A673 (cell line): ENCODE results near the gene CAPN11. TPM values are rescaled to one million over a fixed set of nuclear protein-coding genes. Genes with fewer than 3 reads are reported as not detected.

Experiments used
- BruUV-seq: library from RNA; stranded (reverse); fragments of 400-500 nt; replicated peaks from 2 replicates; lab custom pipeline; 2021; lab: Mats Ljungman, UMichigan
- CTCF ChIA-PET: fragments of 300-600 bp; sonication (Branson Sonifier 250); formaldehyde crosslinking; loops from one replicate; lab custom pipeline; 2022; ENCODE audit warnings: antibody characterized with exemption; lab: Charles Lee
- POLR2A ChIA-PET: fragments of 300-600 bp; sonication (Branson Sonifier 250); formaldehyde crosslinking; loops from one replicate; lab custom pipeline; 2022; ENCODE audit warnings: antibody characterized with exemption; ENCODE audit not compliant: low non-redundant PET; lab: Charles Lee
- DNase-seq: peaks from one replicate; pipeline ENCODE4 v3.0.0-alpha.2; 2015; ENCODE audit warnings: low spot score
- H3K27ac ChIP-seq: fragments of 200-600 bp; sonication (generic); 2 replicates; pipeline ENCODE4 v1.5.1; 2016; ENCODE audit warnings: mixed run types, low read depth, mild to moderate bottlenecking, mixed read lengths, antibody characterized with exemption, low read length; ENCODE audit not compliant: poor library complexity, severe bottlenecking
- H3K27me3 ChIP-seq: fragments of 200-600 bp; sonication (generic); replicated peaks from 2 replicates; pipeline ENCODE4 v1.6.1; 2017; ENCODE audit warnings: mixed run types, low read depth, mild to moderate bottlenecking, mixed read lengths, antibody characterized with exemption, low read length; ENCODE audit not compliant: insufficient read depth, poor library complexity
- H3K36me3 ChIP-seq: fragments of 200-600 bp; sonication (generic); 2 replicates; pipeline ENCODE4 v1.6.1; 2016; ENCODE audit warnings: mixed run types, mild to moderate bottlenecking, mixed read lengths, antibody characterized with exemption, low read length; ENCODE audit not compliant: insufficient read depth, poor library complexity, severe bottlenecking
- H3K4me1 ChIP-seq: fragments of 200-600 bp; sonication (generic); 2 replicates; pipeline ENCODE4 v1.6.1; 2017; ENCODE audit warnings: mixed run types, mild to moderate bottlenecking, mixed read lengths, antibody characterized with exemption, low read length; ENCODE audit not compliant: insufficient read depth, poor library complexity, severe bottlenecking
- H3K4me3 ChIP-seq: fragments of 200-600 bp; sonication (generic); 2 replicates; pipeline ENCODE4 v1.5.1; 2016; ENCODE audit warnings: low read depth, mixed run types, mild to moderate bottlenecking, mixed read lengths, low read length; ENCODE audit not compliant: poor library complexity, severe bottlenecking
- H3K9me3 ChIP-seq: fragments of 200-600 bp; sonication (generic); 2 replicates; pipeline ENCODE4 v1.6.1; 2016; ENCODE audit warnings: mixed run types, low read depth, mild to moderate bottlenecking, mixed read lengths, antibody characterized with exemption, low read length; ENCODE audit not compliant: poor library complexity, severe bottlenecking
- EZH2 ChIP-seq: fragments of 200-600 bp; sonication (generic); IDR thresholded peaks from 2 replicates; pipeline ENCODE4 v1.6.1; 2017; ENCODE audit warnings: borderline replicate concordance, low read depth, mild to moderate bottlenecking, mixed read lengths, antibody characterized with exemption, low read length; ENCODE audit not compliant: poor library complexity, severe bottlenecking
- intact Hi-C: fragments of 100-400 bp; cut with micrococcal nuclease; formaldehyde crosslinking; loops from one replicate; pipeline ENCODE4 v1.10.0; 2022; ENCODE audit not compliant: unreplicated experiment
- total RNA-seq: library from RNA; stranded (reverse); gene quantifications from 2 replicates; pipeline ENCODE4 v1.2.3, GENCODE V29; 2021
- TF ChIP-seq, protein P1 (sequence below): fragments of 300-800, 200-600 bp; sonication (generic); conservative IDR thresholded peaks from 2 replicates; pipeline ENCODE4 v1.5.1; 2017; ENCODE audit warnings: low read depth, mild to moderate bottlenecking, antibody characterized with exemption, low read length, moderate library complexity, mixed read lengths

Gene CAPN11
- total RNA-seq, 1 experiment from 2014 or later, result not detected

DNA sequence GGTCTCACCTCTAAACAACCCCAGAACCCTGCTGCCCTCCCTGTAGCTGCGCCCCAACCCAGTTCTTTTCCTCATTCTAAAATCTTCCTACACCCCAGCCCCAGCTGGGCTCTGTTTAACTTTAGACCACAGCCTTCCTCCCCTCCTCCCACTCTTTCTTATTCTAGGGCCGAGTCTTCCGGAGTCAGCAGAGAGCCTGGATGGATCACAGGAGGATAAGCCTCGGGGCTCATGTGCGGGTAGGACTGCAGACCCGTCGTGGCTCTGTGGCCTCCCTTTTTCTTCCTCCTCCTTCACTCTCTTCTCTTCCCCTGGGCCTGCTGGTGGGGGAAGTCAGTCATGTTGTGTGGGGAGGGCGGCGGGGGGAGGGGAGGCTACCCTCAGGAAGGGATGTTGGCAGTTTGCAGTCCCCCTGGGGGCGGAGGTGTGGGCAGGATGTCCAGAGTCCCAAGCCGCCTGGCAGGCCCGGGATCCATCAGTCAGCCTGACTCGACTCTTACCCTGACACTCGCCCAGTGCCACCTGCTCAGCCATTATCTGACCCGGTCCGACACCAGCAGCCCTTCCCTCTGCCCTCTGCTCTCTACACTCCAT is 8.1 kb downstream of the CAPN11 start:
- intact Hi-C loops, result no loop called here
- no peak for DNase-seq
- no peak overlapping the region for H3K27ac ChIP-seq
- no peaks in the 10 kb centered on the region for H3K27me3 ChIP-seq
- H3K9me3 ChIP-seq, result no peaks in the 10 kb centered on the region
- H3K4me1 ChIP-seq, result no peaks in the 10 kb centered on the region
- H3K4me3 ChIP-seq, result no peak overlapping the region
- CTCF ChIA-PET, result no interaction called here
- POLR2A ChIA-PET, result no interaction called here
- no TSS peak for BruUV-seq
- no peaks in the 10 kb centered on the region for H3K36me3 ChIP-seq
- no peak for TF ChIP-seq EZH2
- TF ChIP-seq, protein P1, sequence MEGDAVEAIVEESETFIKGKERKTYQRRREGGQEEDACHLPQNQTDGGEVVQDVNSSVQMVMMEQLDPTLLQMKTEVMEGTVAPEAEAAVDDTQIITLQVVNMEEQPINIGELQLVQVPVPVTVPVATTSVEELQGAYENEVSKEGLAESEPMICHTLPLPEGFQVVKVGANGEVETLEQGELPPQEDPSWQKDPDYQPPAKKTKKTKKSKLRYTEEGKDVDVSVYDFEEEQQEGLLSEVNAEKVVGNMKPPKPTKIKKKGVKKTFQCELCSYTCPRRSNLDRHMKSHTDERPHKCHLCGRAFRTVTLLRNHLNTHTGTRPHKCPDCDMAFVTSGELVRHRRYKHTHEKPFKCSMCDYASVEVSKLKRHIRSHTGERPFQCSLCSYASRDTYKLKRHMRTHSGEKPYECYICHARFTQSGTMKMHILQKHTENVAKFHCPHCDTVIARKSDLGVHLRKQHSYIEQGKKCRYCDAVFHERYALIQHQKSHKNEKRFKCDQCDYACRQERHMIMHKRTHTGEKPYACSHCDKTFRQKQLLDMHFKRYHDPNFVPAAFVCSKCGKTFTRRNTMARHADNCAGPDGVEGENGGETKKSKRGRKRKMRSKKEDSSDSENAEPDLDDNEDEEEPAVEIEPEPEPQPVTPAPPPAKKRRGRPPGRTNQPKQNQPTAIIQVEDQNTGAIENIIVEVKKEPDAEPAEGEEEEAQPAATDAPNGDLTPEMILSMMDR, result no peak

DNA sequence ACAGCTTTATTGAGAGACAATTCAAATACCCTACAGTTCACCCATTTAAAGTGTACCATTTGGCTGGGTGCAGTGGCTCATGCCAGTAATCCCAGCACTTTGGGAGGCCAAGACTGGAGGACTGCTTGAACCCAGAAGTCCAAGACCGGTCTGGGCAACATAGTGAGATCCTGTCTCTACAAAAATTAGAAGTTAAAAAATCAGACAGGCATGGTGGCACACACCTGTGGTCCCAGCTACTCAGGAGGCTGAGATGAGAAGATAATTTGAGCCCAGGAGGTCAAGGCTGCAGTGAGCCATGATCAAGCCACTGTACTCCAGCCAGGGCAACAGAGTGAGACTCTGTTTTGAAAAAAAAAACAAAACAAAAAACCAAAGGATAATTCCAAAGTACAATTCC is 8.9 kb downstream of the CAPN11 start:
- H3K4me1 ChIP-seq, result no peaks in the 10 kb centered on the region
- intact Hi-C loops, result no loop called here
- BruUV-seq, result no TSS peak
- H3K9me3 ChIP-seq, result no peaks in the 10 kb centered on the region
- no peaks in the 10 kb centered on the region for H3K36me3 ChIP-seq
- CTCF ChIA-PET, result interaction anchor here (0.6 kb wide), 1 partner anchor 57 kb away, joined by 6 read pairs; no protein-coding TSS in a partner anchor
- no peak overlapping the region for H3K27ac ChIP-seq
- POLR2A ChIA-PET, result no interaction called here
- H3K27me3 ChIP-seq, result no peaks in the 10 kb centered on the region
- no peak for DNase-seq
- H3K4me3 ChIP-seq, result no peak overlapping the region
- TF ChIP-seq EZH2, result no peak
- TF ChIP-seq, protein P1, result no peak

DNA sequence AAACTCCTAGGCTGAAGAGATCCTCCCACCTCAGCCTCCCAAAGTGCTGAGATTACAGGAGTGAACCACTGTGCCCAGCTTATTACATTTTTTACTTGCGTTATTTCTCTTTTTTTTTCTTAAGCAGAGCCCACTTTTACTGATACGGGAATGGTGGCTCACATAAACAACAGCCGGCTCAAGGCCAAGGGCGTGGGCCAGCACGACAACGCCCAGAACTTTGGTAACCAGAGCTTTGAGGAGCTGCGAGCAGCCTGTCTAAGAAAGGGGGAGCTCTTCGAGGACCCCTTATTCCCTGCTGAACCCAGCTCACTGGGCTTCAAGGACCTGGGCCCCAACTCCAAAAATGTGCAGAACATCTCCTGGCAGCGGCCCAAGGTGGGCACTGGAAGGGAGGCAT is 10.5 kb downstream of the CAPN11 start:
- POLR2A ChIA-PET, result no interaction called here
- DNase-seq, result no peak
- H3K9me3 ChIP-seq, result no peaks in the 10 kb centered on the region
- H3K4me3 ChIP-seq, result no peak overlapping the region
- TF ChIP-seq, protein P1, result no peak
- no peak for TF ChIP-seq EZH2
- H3K36me3 ChIP-seq, result no peaks in the 10 kb centered on the region
- no TSS peak for BruUV-seq
- H3K27me3 ChIP-seq, result no peaks in the 10 kb centered on the region
- H3K4me1 ChIP-seq, result no peaks in the 10 kb centered on the region
- CTCF ChIA-PET, result interaction anchor here (0.5 kb wide), 1 partner anchor 152 kb away, joined by 8 read pairs; no protein-coding TSS in a partner anchor
- H3K27ac ChIP-seq, result no peak overlapping the region
- intact Hi-C loops, result no loop called here
